ENCODE measurements around the gene DNAL4.
A peak's percentile ranks its signal among the peaks of the same experiment; 100 is the strongest.

The DNAL4 gene

GRCh38 chr22:38762551-38762983 is 31.4 kb downstream of the DNAL4 start:
- H3K4me1 Mint-ChIP-seq (ENCODE audit: low read depth), result peaks cover 23% of the 10 kb centered on the region
- H3K36me3 Mint-ChIP-seq (ENCODE audit: low read depth), result no peaks in the 10 kb centered on the region
- H3K27ac Mint-ChIP-seq, result no peak overlapping the region
- H3K27me3 Mint-ChIP-seq, result no peaks in the 10 kb centered on the region
- no peaks in the 10 kb centered on the region for H3K9me3 Mint-ChIP-seq
- H3K4me3 Mint-ChIP-seq, result no peak overlapping the region

- Mint-ChIP-seq H3K9me3 (no peaks in the 10 kb centered on the region), H3K27ac (no peak overlapping the region), H3K36me3 (ENCODE audit: low read depth) (no peaks in the 10 kb centered on the region), H3K27me3 (no peaks in the 10 kb centered on the region), H3K4me3 (no peak overlapping the region), H3K4me1 (ENCODE audit: low read depth) (peaks cover 34% of the 10 kb centered on the region)
Observed at GRCh38 chr22:38761202-38762162, 32.5 kb downstream of the DNAL4 start.

- H3K27ac Mint-ChIP-seq, result no peak overlapping the region
- no peaks in the 10 kb centered on the region for H3K27me3 Mint-ChIP-seq
- H3K4me1 Mint-ChIP-seq (ENCODE audit: low read depth), result peaks cover 35% of the 10 kb centered on the region
- no peak overlapping the region for H3K4me3 Mint-ChIP-seq
- H3K36me3 Mint-ChIP-seq (ENCODE audit: low read depth), result no peaks in the 10 kb centered on the region
- no peaks in the 10 kb centered on the region for H3K9me3 Mint-ChIP-seq
Observed at GRCh38 chr22:38760477-38761201, 33.3 kb downstream of the DNAL4 start.

- Mint-ChIP-seq H3K9me3 (no peaks in the 10 kb centered on the region), H3K27me3 (no peaks in the 10 kb centered on the region), H3K4me3 (no peak overlapping the region), H3K27ac (no peak overlapping the region), H3K4me1 (ENCODE audit: low read depth) (peaks cover 42% of the 10 kb centered on the region), H3K36me3 (ENCODE audit: low read depth) (peaks cover 2% of the 10 kb centered on the region)
Observed at GRCh38 chr22:38759005-38759404, 34.9 kb downstream of the DNAL4 start.

- Mint-ChIP-seq H3K27me3 (no peaks in the 10 kb centered on the region), H3K27ac (no peak overlapping the region), H3K4me3 (peak overlapping the region; percentile 47), H3K9me3 (no peaks in the 10 kb centered on the region), H3K36me3 (ENCODE audit: low read depth) (peaks cover 8% of the 10 kb centered on the region), H3K4me1 (ENCODE audit: low read depth) (peaks cover 48% of the 10 kb centered on the region)
Observed at GRCh38 chr22:38758276-38758945, 35.5 kb downstream of the DNAL4 start.

- Mint-ChIP-seq H3K9me3 (no peaks in the 10 kb centered on the region), H3K4me1 (ENCODE audit: low read depth) (peaks cover 58% of the 10 kb centered on the region), H3K27me3 (no peaks in the 10 kb centered on the region), H3K4me3 (peak overlapping the region; percentile 87), H3K36me3 (ENCODE audit: low read depth) (peaks cover 16% of the 10 kb centered on the region), H3K27ac (no peak overlapping the region)
Observed at GRCh38 chr22:38757464-38757757, 36.5 kb downstream of the DNAL4 start.

- Mint-ChIP-seq H3K4me1 (ENCODE audit: low read depth) (peaks cover 63% of the 10 kb centered on the region), H3K27me3 (no peaks in the 10 kb centered on the region), H3K4me3 (peak overlapping the region; percentile 87), H3K27ac (peak overlapping the region; percentile 83), H3K36me3 (ENCODE audit: low read depth) (peaks cover 21% of the 10 kb centered on the region), H3K9me3 (no peaks in the 10 kb centered on the region)
Observed at GRCh38 chr22:38756711-38757463, 37.1 kb downstream of the DNAL4 start.

- Mint-ChIP-seq H3K36me3 (ENCODE audit: low read depth) (peaks cover 28% of the 10 kb centered on the region), H3K27me3 (no peaks in the 10 kb centered on the region), H3K4me1 (ENCODE audit: low read depth) (peaks cover 72% of the 10 kb centered on the region), H3K27ac (peak within 1 kb of the TSS; percentile 90), H3K9me3 (no peaks in the 10 kb centered on the region), H3K4me3 (peak within 1 kb of the TSS; percentile 93)
Observed at GRCh38 chr22:38755911-38756532, 37.9 kb downstream of the DNAL4 start, which contains the start of gene SUN2. Gene SUN2, minus strand, starts transcription at chr22:38755998. Its CDS starts 3,370 bp downstream, at chr22:38752628.

GRCh38 chr22:38755155-38755910 is 38.6 kb downstream of the DNAL4 start:
- H3K9me3 Mint-ChIP-seq, result no peaks in the 10 kb centered on the region
- H3K27ac Mint-ChIP-seq, result peak overlapping the region; percentile 90
- H3K36me3 Mint-ChIP-seq (ENCODE audit: low read depth), result peaks cover 31% of the 10 kb centered on the region
- H3K4me3 Mint-ChIP-seq, result peak overlapping the region; percentile 93
- no peaks in the 10 kb centered on the region for H3K27me3 Mint-ChIP-seq
- H3K4me1 Mint-ChIP-seq (ENCODE audit: low read depth), result peaks cover 76% of the 10 kb centered on the region

- H3K27me3 Mint-ChIP-seq, result no peaks in the 10 kb centered on the region
- peaks cover 37% of the 10 kb centered on the region for H3K36me3 Mint-ChIP-seq (ENCODE audit: low read depth)
- H3K9me3 Mint-ChIP-seq, result no peaks in the 10 kb centered on the region
- peak overlapping the region; percentile 90 for H3K27ac Mint-ChIP-seq
- H3K4me3 Mint-ChIP-seq, result peak overlapping the region; percentile 93
- peaks cover 79% of the 10 kb centered on the region for H3K4me1 Mint-ChIP-seq (ENCODE audit: low read depth)
Observed at GRCh38 chr22:38754751-38755154, 39.2 kb downstream of the DNAL4 start.

GRCh38 chr22:38753948-38754750 is 39.8 kb downstream of the DNAL4 start:
- H3K4me1 Mint-ChIP-seq (ENCODE audit: low read depth), result peaks cover 82% of the 10 kb centered on the region
- no peaks in the 10 kb centered on the region for H3K9me3 Mint-ChIP-seq
- peaks cover 43% of the 10 kb centered on the region for H3K36me3 Mint-ChIP-seq (ENCODE audit: low read depth)
- H3K27ac Mint-ChIP-seq, result peak overlapping the region; percentile 99
- no peaks in the 10 kb centered on the region for H3K27me3 Mint-ChIP-seq
- peak overlapping the region; percentile 93 for H3K4me3 Mint-ChIP-seq

- Mint-ChIP-seq H3K36me3 (ENCODE audit: low read depth) (peaks cover 54% of the 10 kb centered on the region), H3K4me1 (ENCODE audit: low read depth) (peaks cover 65% of the 10 kb centered on the region), H3K27ac (peak overlapping the region; percentile 99), H3K9me3 (no peaks in the 10 kb centered on the region), H3K27me3 (no peaks in the 10 kb centered on the region), H3K4me3 (peak overlapping the region; percentile 93)
Observed at GRCh38 chr22:38751422-38752346, 42.3 kb downstream of the DNAL4 start.

Measured in stimulated activated naive CD8-positive, alpha-beta T cell treated with anti-CD3 and anti-CD28 coated beads, Interleukin-15, Interleukin-2, amounts not matched to agents 100 ng/mL and 50 ng/mL, for 24 hours (primary cell).